Esophagus muscularis mucosa (tissue), 4 donors: ENCODE data around the gene CDH2. TPM values are rescaled to one million over a fixed set of nuclear protein-coding genes. Genes with fewer than 3 reads are reported as not detected.

ENCODE experiments used
- DNase-seq: peaks from one replicate; pipeline ENCODE4 v3.0.0-alpha.2; 2017; ENCODE audit errors: extremely low spot score
- H3K27ac ChIP-seq, 4 donors: fragments of 200-600 bp; sonication (generic); replicated peaks in 1 of 4; 1 replicate in 3 of 4; 2 replicates in 1 of 4; pipeline ENCODE4 v1.5.1; 2016 to 2019; ENCODE audit warnings: mild to moderate bottlenecking in 1 of 4
- H3K27me3 ChIP-seq, 4 donors: fragments of 200-600 bp; sonication (generic); one replicate each; pipeline versions ENCODE4 v1.5.1 to v1.6.0; 2016 to 2019
- H3K36me3 ChIP-seq, 4 donors: fragments of 200-600 bp; sonication (generic); one replicate each; pipeline ENCODE4 v1.5.1; 2016 to 2019
- H3K4me1 ChIP-seq, 4 donors: fragments of 200-600 bp; sonication (generic); one replicate each; pipeline ENCODE4 v1.5.1; 2016 to 2019
- H3K4me3 ChIP-seq, 4 donors: fragments of 200-600 bp; sonication (generic); 1 replicate in 2 of 4; 2 replicates in 2 of 4; pipeline ENCODE4 v1.5.1; 2016 to 2019; ENCODE audit warnings: mild to moderate bottlenecking in 4 of 4, moderate library complexity in 1 of 4
- H3K9me3 ChIP-seq, 4 donors: fragments of 200-600 bp; sonication (generic); 1 replicate in 3 of 4; 2 replicates in 1 of 4; pipeline ENCODE4 v1.5.1; 2016 to 2019
- CTCF ChIP-seq, 3 experiments: fragments of 200-600 bp in 2 of 3; fragments of 450-650 bp in 1 of 3; sonication (generic) in 2 of 3; IDR thresholded peaks; one replicate each; pipeline ENCODE4 v1.5.1; 2017 to 2019; ENCODE audit warnings: antibody characterized with exemption in 3 of 3, mild to moderate bottlenecking in 2 of 3, moderate library complexity in 1 of 3
- EP300 ChIP-seq: sonication (generic); formaldehyde crosslinking; IDR thresholded peaks from one replicate; pipeline ENCODE4 v1.6.1; 2017; ENCODE audit warnings: antibody characterized with exemption
- POLR2A ChIP-seq: fragments of 450-650 bp; IDR thresholded peaks from one replicate; pipeline ENCODE4 v1.6.1; 2017; ENCODE audit warnings: antibody characterized with exemption, moderate library complexity, mild to moderate bottlenecking, low read depth
- POLR2AphosphoS5 ChIP-seq, 2 donors: sonication (generic); formaldehyde crosslinking; IDR thresholded peaks; one replicate each; pipeline ENCODE4 v1.6.1; 2017; ENCODE audit warnings: antibody characterized with exemption in 2 of 2
- WGBS: methylation state at CpG from one replicate; pipeline ENCODE4 v1.1.5; 2018; 5-methylcytosine and 5-hydroxymethylcytosine counted together
- intact Hi-C: fragments of 100-400 bp; cut with DNase I; formaldehyde crosslinking; loops from one replicate; pipeline ENCODE4 v1.15.1; 2023
- total RNA-seq, 4 donors: library from RNA; depleted of rRNA; stranded (reverse); fragments of >200 nt; gene quantifications; one replicate each; pipeline versions ENCODE4 v1.1.0 to v1.2.1, GENCODE V29; 2016

CDH2 gene
- total RNA-seq, 4 donors from 2014 or later: 10.9 to 17.4 (median 13.6) TPM

GRCh38 chr18:28153485-28154065 is 23.4 kb downstream of the CDH2 start:
- intact Hi-C loops: no loop called here
- 53% methylated on average over 3 of the region's 3 CpGs for WGBS
- H3K9me3 ChIP-seq: no peaks in the 10 kb centered on the region

GRCh38 chr18:28152754-28153153 is 24.2 kb downstream of the CDH2 start:
- WGBS: 30% methylated on average over 3 of the region's 3 CpGs
- intact Hi-C loops: no loop called here
- Histone ChIP-seq H3K27ac (no peak overlapping the region), H3K4me3 (no peak overlapping the region), H3K36me3 (no peaks in the 10 kb centered on the region), H3K27me3 (no peaks in the 10 kb centered on the region), H3K9me3 (no peaks in the 10 kb centered on the region), H3K4me1 (peaks cover 1 to 21% (median 18%) of the 10 kb centered on the region in 4 donors)
- TF ChIP-seq CTCF (IDR thresholded peaks at IDR 0.05) (no peak), POLR2A (no peak), EP300 (no peak), POLR2AphosphoS5 (IDR thresholded peaks at IDR 0.05) (no peak)
- DNase-seq: no peak

More at GRCh38 chr18:28153485-28154065, 23.4 kb downstream of the CDH2 start:
- peaks cover 9 to 29% (median 20%) of the 10 kb centered on the region in 4 donors for H3K4me1 ChIP-seq
- no peak overlapping the region for H3K27ac ChIP-seq
- no peak for DNase-seq
- no peaks in the 10 kb centered on the region for H3K36me3 ChIP-seq
- no peaks in the 10 kb centered on the region for H3K27me3 ChIP-seq
- TF ChIP-seq CTCF (IDR thresholded peaks at IDR 0.05) (no peak), POLR2A (no peak), POLR2AphosphoS5 (IDR thresholded peaks at IDR 0.05) (no peak), EP300 (no peak)
- H3K4me3 ChIP-seq: no peak overlapping the region

GRCh38 chr18:28152354-28152753 is 24.6 kb downstream of the CDH2 start:
- peaks cover 0 to 19% (median 19%) of the 10 kb centered on the region in 4 donors for H3K4me1 ChIP-seq
- no peaks in the 10 kb centered on the region for H3K9me3 ChIP-seq
- no peak for TF ChIP-seq EP300
- no peak for TF ChIP-seq POLR2AphosphoS5 (IDR thresholded peaks at IDR 0.05)
- TF ChIP-seq POLR2A: no peak
- no peak for TF ChIP-seq CTCF (IDR thresholded peaks at IDR 0.05)
- WGBS: 70% methylated on average over 4 of the region's 4 CpGs
- no peak overlapping the region for H3K27ac ChIP-seq
- intact Hi-C loops: no loop called here
- no peak for DNase-seq
- H3K4me3 ChIP-seq: no peak overlapping the region
- H3K27me3 ChIP-seq: no peaks in the 10 kb centered on the region
- H3K36me3 ChIP-seq: no peaks in the 10 kb centered on the region

GRCh38 chr18:28151434-28151833 is 25.5 kb downstream of the CDH2 start:
- H3K27me3 ChIP-seq: no peaks in the 10 kb centered on the region
- H3K4me1 ChIP-seq: peaks cover 0 to 19% (median 19%) of the 10 kb centered on the region in 4 donors
- 91% methylated on average over 1 of the region's 1 CpG for WGBS
- no peaks in the 10 kb centered on the region for H3K9me3 ChIP-seq
- H3K36me3 ChIP-seq: no peaks in the 10 kb centered on the region
- H3K27ac ChIP-seq: no peak overlapping the region
- no peak for TF ChIP-seq CTCF (IDR thresholded peaks at IDR 0.05)
- TF ChIP-seq EP300: no peak
- no peak for TF ChIP-seq POLR2A
- TF ChIP-seq POLR2AphosphoS5 (IDR thresholded peaks at IDR 0.05): no peak
- intact Hi-C loops: no loop called here
- DNase-seq: no peak
- H3K4me3 ChIP-seq: no peak overlapping the region

- H3K4me3 ChIP-seq: no peak overlapping the region
- no peak for DNase-seq
- 80% methylated on average over 1 of the region's 1 CpG for WGBS
- no peaks in the 10 kb centered on the region for H3K36me3 ChIP-seq
- H3K4me1 ChIP-seq: peaks cover 0 to 19% (median 19%) of the 10 kb centered on the region in 4 donors
- H3K27me3 ChIP-seq: no peaks in the 10 kb centered on the region
- TF ChIP-seq POLR2A (no peak), EP300 (no peak), CTCF (IDR thresholded peaks at IDR 0.05) (no peak), POLR2AphosphoS5 (IDR thresholded peaks at IDR 0.05) (no peak)
- no peak overlapping the region for H3K27ac ChIP-seq
- intact Hi-C loops: no loop called here
- no peaks in the 10 kb centered on the region for H3K9me3 ChIP-seq
Measured at GRCh38 chr18:28150925-28151324, 26.0 kb downstream of the CDH2 start.
